Left lung (tissue), 10 donors: ENCODE results near the gene ZNF124. TPM values are rescaled to one million over a fixed set of nuclear protein-coding genes. Genes with fewer than 3 reads are reported as not detected.
A peak's percentile ranks its signal among the peaks of the same experiment; 100 is the strongest.
"Not testable (repeated sequence)": the region's sequence is repeated elsewhere in the genome, so short reads cannot be mapped to it uniquely, and the experiment has no call there.

ENCODE experiments used
- ATAC-seq: fragments of 200-7000 bp; cut with Tn5 transposase; one replicate; pipeline ENCODE4 v1.9.1; 2020; ENCODE audit warnings: moderate library complexity
- DNase-seq, 4 donors: peaks; one replicate each; pipeline ENCODE4 v3.0.0-alpha.2; 2013 to 2020
- H3K27ac ChIP-seq, 2 donors: fragments of 200-600 bp; sonication (generic) in 1 of 2; one replicate each; pipeline versions ENCODE4 v1.5.0 to v1.8.0; 2020 to 2021
- H3K27me3 ChIP-seq, 2 donors: fragments of 200-600 bp; sonication (generic) in 1 of 2; one replicate each; pipeline versions ENCODE4 v1.5.0 to v1.8.0; 2020 to 2021
- H3K36me3 ChIP-seq, 2 donors: fragments of 200-600 bp; sonication (generic) in 1 of 2; one replicate each; pipeline versions ENCODE4 v1.5.0 to v1.8.0; 2020 to 2021
- H3K4me1 ChIP-seq, 2 donors: fragments of 200-600 bp; one replicate each; pipeline ENCODE4 v1.8.0; 2021
- H3K4me3 ChIP-seq, 2 donors: fragments of 200-600 bp; sonication (generic) in 1 of 2; one replicate each; pipeline versions ENCODE4 v1.5.0 to v1.8.0; 2020 to 2021; ENCODE audit warnings: mild to moderate bottlenecking in 1 of 2
- H3K9me3 ChIP-seq, 2 donors: fragments of 200-600 bp; sonication (generic) in 1 of 2; one replicate each; pipeline versions ENCODE4 v1.5.0 to v1.8.0; 2020 to 2021
- intact Hi-C, 2 donors: fragments of 100-400 bp; cut with DNase I; formaldehyde crosslinking; loops; one replicate each; pipeline versions ENCODE4 v1.11.2 to v1.14.2; 2022
- polyA plus RNA-seq, 6 donors: library from polyadenylated mRNA; unstranded; fragments of 120-200 nt; gene quantifications; one replicate each; pipeline ENCODE4 v1.2.1, GENCODE V29; 2013; ENCODE audit not compliant: insufficient read length in 6 of 6
- total RNA-seq, 2 donors: library from RNA; stranded (reverse); fragmentation: NEBNext Ultra II Directional; extraction: Animal tissue kit (Norgen Biotek cat#: 25700); gene quantifications; one replicate each; pipeline ENCODE4 v1.2.1, GENCODE V29; 2021
- TF ChIP-seq, protein P1 (sequence below), 2 donors: fragments of 200-600 bp; sonication (generic) in 1 of 2; IDR thresholded peaks; one replicate each; pipeline versions ENCODE4 v1.5.0 to v1.8.0; 2021; ENCODE audit warnings: antibody characterized with exemption in 2 of 2
- donor health status: DM: no; HTN: yes; CAD: no.
- donor health status: DM: no; HTN: no; CAD: no.

Gene ZNF124
- total and polyA plus RNA-seq, 8 donors: 16.3 to 26.5 (median 18.0) TPM

DNA sequence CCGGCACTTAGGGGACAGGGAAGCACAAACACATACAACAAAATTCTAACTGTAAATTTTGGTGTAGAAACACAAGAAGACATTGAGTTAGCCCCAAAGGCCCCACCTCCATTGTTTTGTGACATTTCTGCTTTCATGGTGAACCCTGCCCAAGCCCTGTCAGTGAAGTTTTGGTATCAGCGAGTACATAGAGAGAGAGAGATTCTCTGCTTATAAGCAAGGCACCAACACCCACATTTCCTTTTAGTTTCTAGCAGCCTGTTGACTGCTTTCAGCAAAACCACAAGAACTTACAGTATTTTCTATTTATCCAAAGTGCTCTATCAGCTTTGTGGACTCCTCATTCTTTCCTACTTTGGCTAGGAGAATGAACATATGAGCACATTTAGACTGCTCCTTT, 24.0 kb downstream of the ZNF124 start:
- no peaks in the 10 kb centered on the region for H3K4me1 ChIP-seq
- peaks cover 0 to 68% of the 10 kb centered on the region in 2 donors for H3K36me3 ChIP-seq
- ATAC-seq (no peak), DNase-seq (no peak)
- peaks cover 9 to 99% of the 10 kb centered on the region in 2 donors for H3K9me3 ChIP-seq
- H3K27ac ChIP-seq: no peak overlapping the region
- TF ChIP-seq, protein P1, sequence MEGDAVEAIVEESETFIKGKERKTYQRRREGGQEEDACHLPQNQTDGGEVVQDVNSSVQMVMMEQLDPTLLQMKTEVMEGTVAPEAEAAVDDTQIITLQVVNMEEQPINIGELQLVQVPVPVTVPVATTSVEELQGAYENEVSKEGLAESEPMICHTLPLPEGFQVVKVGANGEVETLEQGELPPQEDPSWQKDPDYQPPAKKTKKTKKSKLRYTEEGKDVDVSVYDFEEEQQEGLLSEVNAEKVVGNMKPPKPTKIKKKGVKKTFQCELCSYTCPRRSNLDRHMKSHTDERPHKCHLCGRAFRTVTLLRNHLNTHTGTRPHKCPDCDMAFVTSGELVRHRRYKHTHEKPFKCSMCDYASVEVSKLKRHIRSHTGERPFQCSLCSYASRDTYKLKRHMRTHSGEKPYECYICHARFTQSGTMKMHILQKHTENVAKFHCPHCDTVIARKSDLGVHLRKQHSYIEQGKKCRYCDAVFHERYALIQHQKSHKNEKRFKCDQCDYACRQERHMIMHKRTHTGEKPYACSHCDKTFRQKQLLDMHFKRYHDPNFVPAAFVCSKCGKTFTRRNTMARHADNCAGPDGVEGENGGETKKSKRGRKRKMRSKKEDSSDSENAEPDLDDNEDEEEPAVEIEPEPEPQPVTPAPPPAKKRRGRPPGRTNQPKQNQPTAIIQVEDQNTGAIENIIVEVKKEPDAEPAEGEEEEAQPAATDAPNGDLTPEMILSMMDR (IDR thresholded peaks at IDR 0.05): no peak
- intact Hi-C loops: no loop called here
- no peak overlapping the region for H3K4me3 ChIP-seq
- H3K27me3 ChIP-seq: no peaks in the 10 kb centered on the region

- DNase-seq, ATAC-seq, H3K27ac ChIP-seq, H3K4me1 ChIP-seq, H3K4me3 ChIP-seq, H3K27me3 ChIP-seq, intact Hi-C loops: not testable (repeated sequence)
- Histone ChIP-seq H3K9me3 (peaks cover 9 to 99% of the 10 kb centered on the region in 2 donors), H3K36me3 (peaks cover 0 to 62% of the 10 kb centered on the region in 2 donors)
Measured at GRCh38 chr1:247147120-247147519, 24.7 kb downstream of the ZNF124 start.

DNA sequence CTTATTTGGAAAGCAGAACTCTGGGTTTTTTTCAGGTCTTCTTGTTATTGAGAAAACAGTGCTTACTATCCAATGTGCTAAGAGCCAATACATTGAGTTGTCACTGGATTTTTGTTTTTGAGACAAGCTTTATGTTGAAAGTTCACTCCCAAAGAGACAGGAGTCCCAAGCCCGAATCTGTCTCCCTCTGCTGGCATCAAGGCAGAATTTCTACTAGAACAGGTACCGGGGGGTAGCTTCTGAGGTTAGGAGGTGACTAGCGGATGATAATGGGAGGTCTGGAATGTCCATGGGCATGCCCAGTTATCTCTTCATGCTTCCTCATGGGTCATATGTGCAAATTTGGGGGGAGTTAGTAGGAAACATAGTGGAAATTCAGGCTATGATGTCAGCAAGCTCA, 25.1 kb downstream of the ZNF124 start:
- Histone ChIP-seq H3K27ac (no peak overlapping the region), H3K4me3 (no peak overlapping the region), H3K27me3 (no peaks in the 10 kb centered on the region), H3K9me3 (peaks cover 9 to 99% of the 10 kb centered on the region in 2 donors), H3K4me1 (no peaks in the 10 kb centered on the region), H3K36me3 (peaks cover 0 to 62% of the 10 kb centered on the region in 2 donors)
- TF ChIP-seq, protein P1 (IDR thresholded peaks at IDR 0.05): no peak
- DNase-seq (no peak), ATAC-seq (no peak)
- intact Hi-C loops: no loop called here

DNA sequence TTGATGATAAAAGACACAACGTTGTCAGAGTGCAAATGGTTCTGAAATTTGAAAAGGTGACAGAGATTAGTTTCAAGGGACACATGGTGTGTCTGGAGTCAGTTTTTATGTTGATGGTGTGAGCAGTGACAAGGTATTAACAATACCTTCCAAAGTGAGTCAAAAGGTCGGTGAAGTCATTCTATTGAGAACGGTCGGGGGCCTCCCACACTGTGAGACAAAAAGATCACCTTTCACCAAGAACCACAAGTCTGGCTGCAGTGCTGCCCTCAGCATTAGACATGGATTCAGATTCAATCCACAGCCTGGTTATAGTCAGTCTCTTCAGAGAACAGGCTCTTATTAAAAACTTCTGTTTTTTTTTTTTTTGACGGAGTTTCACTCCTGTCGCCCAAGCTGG, 26.5 kb downstream of the ZNF124 start:
- no peaks in the 10 kb centered on the region for H3K27me3 ChIP-seq
- no peak overlapping the region for H3K4me3 ChIP-seq
- intact Hi-C loops: no loop called here
- H3K36me3 ChIP-seq: peaks cover 0 to 63% of the 10 kb centered on the region in 2 donors
- H3K4me1 ChIP-seq: no peaks in the 10 kb centered on the region
- H3K27ac ChIP-seq: no peak overlapping the region
- H3K9me3 ChIP-seq: peaks cover 9 to 100% of the 10 kb centered on the region in 2 donors
- TF ChIP-seq, protein P1 (IDR thresholded peaks at IDR 0.05): no peak
- ATAC-seq (no peak), DNase-seq (no peak)

DNA sequence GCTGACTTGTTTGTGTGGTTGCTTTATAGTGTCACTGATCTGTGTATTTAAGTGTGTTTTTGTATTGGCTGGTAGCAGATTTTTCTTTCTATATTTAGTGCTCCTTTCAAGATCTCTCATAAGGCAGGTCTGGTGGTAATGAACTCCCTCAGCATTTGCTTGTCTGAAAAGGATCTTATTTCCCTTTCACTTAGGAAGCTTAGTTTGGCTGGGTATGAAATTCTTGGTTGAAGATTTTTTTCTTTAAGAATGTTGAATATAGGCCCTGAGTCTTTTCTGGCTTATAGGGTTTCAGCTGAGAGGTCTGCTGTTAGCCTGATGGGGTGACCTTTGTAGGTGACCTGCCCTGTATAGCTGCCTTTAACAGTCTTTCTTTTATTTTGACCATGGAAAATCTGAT, 32.3 kb downstream of the ZNF124 start:
- DNase-seq, H3K4me1 ChIP-seq, ATAC-seq, H3K27me3 ChIP-seq, H3K4me3 ChIP-seq, intact Hi-C loops, H3K27ac ChIP-seq: not testable (repeated sequence)
- peaks cover 0 to 100% of the 10 kb centered on the region in 2 donors for H3K9me3 ChIP-seq
- peaks cover 0 to 23% of the 10 kb centered on the region in 2 donors for H3K36me3 ChIP-seq

DNA sequence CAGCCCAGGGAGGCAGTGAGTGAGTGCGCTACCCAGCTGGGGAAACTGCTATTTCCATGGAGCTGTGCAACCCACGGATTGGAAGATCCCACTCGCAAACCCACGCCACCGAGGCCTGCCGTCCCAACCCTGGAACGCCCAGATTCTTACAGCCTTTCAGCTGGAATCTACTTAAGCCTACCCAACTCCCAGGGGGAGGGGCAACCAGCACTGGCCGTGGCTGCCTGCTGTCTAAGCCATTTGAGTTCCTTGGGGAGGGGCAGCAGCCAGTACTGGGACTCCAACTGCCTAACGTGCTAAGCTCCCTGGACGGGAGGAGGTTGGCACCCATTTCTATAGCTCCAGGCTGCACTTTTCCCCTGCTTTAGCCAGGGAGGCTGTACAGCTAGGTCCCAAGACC, 40.6 kb downstream of the ZNF124 start:
- intact Hi-C loops: no loop called here
- Histone ChIP-seq H3K27me3 (no peaks in the 10 kb centered on the region), H3K4me1 (peaks cover 0 to 3% of the 10 kb centered on the region in 2 donors), H3K36me3 (peaks cover 0 to 27% of the 10 kb centered on the region in 2 donors), H3K4me3 (no peak overlapping the region), H3K9me3 (peaks cover 0 to 63% of the 10 kb centered on the region in 2 donors), H3K27ac (no peak overlapping the region)
- TF ChIP-seq, protein P1 (IDR thresholded peaks at IDR 0.05): no peak
- ATAC-seq: no peak
- peak in 1 of 4 donors; percentile 50 for DNase-seq

GRCh38 chr1:247127519-247128282, 44.1 kb downstream of the ZNF124 start:
- H3K27ac ChIP-seq: peak overlapping the region; percentile 39 to 50
- DNase-seq: not testable (repeated sequence)

GRCh38 chr1:247126601-247127000, 45.2 kb downstream of the ZNF124 start:
- H3K27ac ChIP-seq, H3K4me1 ChIP-seq, intact Hi-C loops, DNase-seq, H3K4me3 ChIP-seq, H3K27me3 ChIP-seq: not testable (repeated sequence)
- Histone ChIP-seq H3K36me3 (peaks cover 0 to 15% of the 10 kb centered on the region in 2 donors), H3K9me3 (peaks cover 0 to 23% of the 10 kb centered on the region in 2 donors)
- peak; percentile 77 for ATAC-seq

More at GRCh38 chr1:247127519-247128282, 44.1 kb downstream of the ZNF124 start:
- intact Hi-C loops, H3K27me3 ChIP-seq, ATAC-seq, H3K4me1 ChIP-seq: not testable (repeated sequence)
- Histone ChIP-seq H3K36me3 (peaks cover 0 to 26% of the 10 kb centered on the region in 2 donors), H3K4me3 (peak overlapping the region in 1 of 2 donors; percentile 24), H3K9me3 (peaks cover 0 to 33% of the 10 kb centered on the region in 2 donors)

GRCh38 chr1:247126166-247126565, 45.7 kb downstream of the ZNF124 start:
- H3K9me3 ChIP-seq: peaks cover 0 to 19% of the 10 kb centered on the region in 2 donors
- H3K4me3 ChIP-seq, DNase-seq, intact Hi-C loops, H3K4me1 ChIP-seq, H3K27ac ChIP-seq, H3K27me3 ChIP-seq: not testable (repeated sequence)
- ATAC-seq: peak; percentile 100
- H3K36me3 ChIP-seq: peaks cover 0 to 11% of the 10 kb centered on the region in 2 donors
